Tibial artery (tissue), 4 donors: ENCODE results near the gene PCDHAC2.

Source experiments
- DNase-seq, 2 donors: peaks; one replicate each; pipeline ENCODE4 v3.0.0-alpha.2; 2019
- H3K27ac ChIP-seq, 2 donors: fragments of 200-600 bp; sonication (generic) in 1 of 2; 1 replicate in 1 of 2; 2 replicates in 1 of 2; pipeline ENCODE4 v1.5.1; 2018 to 2019; ENCODE audit warnings: mild to moderate bottlenecking in 1 of 2
- H3K27me3 ChIP-seq, 2 donors: fragments of 200-600 bp; sonication (generic) in 1 of 2; one replicate each; pipeline versions ENCODE4 v1.5.1 to v1.6.0; 2016 to 2019
- H3K36me3 ChIP-seq, 3 donors: fragments of 200-600 bp; sonication (generic) in 2 of 3; one replicate each; pipeline ENCODE4 v1.5.1; 2016 to 2019; ENCODE audit warnings: mild to moderate bottlenecking in 2 of 3
- H3K4me1 ChIP-seq, 4 donors: fragments of 200-600 bp; sonication (generic) in 2 of 4; 1 replicate in 3 of 4; 2 replicates in 1 of 4; pipeline ENCODE4 v1.5.1; 2016 to 2019
- H3K4me3 ChIP-seq, 2 donors: fragments of 200-600 bp; sonication (generic) in 1 of 2; 1 replicate in 1 of 2; 2 replicates in 1 of 2; pipeline ENCODE4 v1.5.1; 2018 to 2019; ENCODE audit warnings: mild to moderate bottlenecking in 2 of 2
- H3K9me3 ChIP-seq, 3 donors: fragments of 200-600 bp; sonication (generic) in 1 of 3; one replicate each; pipeline ENCODE4 v1.5.1; 2016 to 2019
- CTCF ChIP-seq, 2 experiments: fragments of 200-600 bp in 1 of 2; fragments of 450-650 bp in 1 of 2; IDR thresholded peaks; one replicate each; pipeline ENCODE4 v1.5.1; 2017 to 2019; ENCODE audit warnings: antibody characterized with exemption in 2 of 2, mild to moderate bottlenecking in 1 of 2, moderate library complexity in 1 of 2
- intact Hi-C: fragments of 100-400 bp; cut with DNase I; formaldehyde crosslinking; loops from one replicate; pipeline ENCODE4 v1.15.0; 2023; ENCODE audit warnings: low total_unique reads

The PCDHAC2 gene

DNA sequence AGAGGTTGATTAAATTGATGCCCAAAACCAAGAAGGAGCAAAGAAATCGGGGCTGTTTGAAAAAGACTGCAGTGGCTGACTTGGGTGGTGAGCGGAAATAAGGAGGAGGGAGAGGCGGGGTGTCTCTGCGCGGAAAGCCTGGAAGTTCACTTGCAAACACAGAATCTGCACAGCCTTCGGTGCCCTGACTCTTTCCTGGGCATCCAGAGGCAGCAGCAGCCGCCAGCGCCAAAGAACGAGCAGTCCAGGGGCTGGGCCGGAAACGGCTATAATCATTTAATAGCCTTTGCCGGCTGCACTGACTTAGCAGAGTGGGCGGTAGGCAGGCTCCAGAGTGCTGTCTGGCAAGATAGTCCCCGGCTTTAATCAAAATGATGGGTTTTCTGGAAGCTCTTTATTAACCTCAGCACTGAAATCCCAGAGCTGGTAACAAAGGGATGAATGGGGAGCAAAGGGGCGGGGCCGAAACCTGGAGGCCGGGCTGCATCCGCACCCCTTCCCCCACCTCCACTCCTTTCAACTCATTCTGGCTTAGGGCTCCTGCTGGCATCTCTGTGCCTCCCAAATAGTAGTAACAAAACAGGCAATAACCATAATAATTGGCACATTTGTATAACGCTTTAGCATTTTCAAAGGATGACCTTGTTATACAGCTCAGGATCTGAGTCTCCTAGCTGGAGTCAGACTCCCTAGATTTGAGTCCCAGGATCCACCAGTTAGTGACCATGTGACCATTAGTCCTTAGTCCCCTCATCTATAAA is 35.7 kb downstream of the PCDHAC2 start:
- no peaks in the 10 kb centered on the region for H3K9me3 ChIP-seq
- DNase-seq, result no peak
- intact Hi-C loops, result no loop called here
- H3K4me1 ChIP-seq, result peaks cover 0 to 9% (median 7%) of the 10 kb centered on the region in 4 donors
- H3K4me3 ChIP-seq, result peak overlapping the region; percentile 1 to 23
- peaks cover 0 to 4% of the 10 kb centered on the region in 2 donors for H3K27me3 ChIP-seq
- no peaks in the 10 kb centered on the region for H3K36me3 ChIP-seq
- no peak overlapping the region for H3K27ac ChIP-seq
- TF ChIP-seq CTCF (IDR thresholded peaks at IDR 0.05), result no peak

- no peak overlapping the region for H3K4me3 ChIP-seq
- no peaks in the 10 kb centered on the region for H3K36me3 ChIP-seq
- intact Hi-C loops, result no loop called here
- no peak for TF ChIP-seq CTCF (IDR thresholded peaks at IDR 0.05)
- no peaks in the 10 kb centered on the region for H3K9me3 ChIP-seq
- DNase-seq, result no peak
- H3K27me3 ChIP-seq, result peaks cover 0 to 4% of the 10 kb centered on the region in 2 donors
- peaks cover 0 to 9% (median 7%) of the 10 kb centered on the region in 4 donors for H3K4me1 ChIP-seq
- no peak overlapping the region for H3K27ac ChIP-seq
These were observed 36.3 kb downstream of the PCDHAC2 start for GRCh38 chr5:141002605-141002965.

DNA sequence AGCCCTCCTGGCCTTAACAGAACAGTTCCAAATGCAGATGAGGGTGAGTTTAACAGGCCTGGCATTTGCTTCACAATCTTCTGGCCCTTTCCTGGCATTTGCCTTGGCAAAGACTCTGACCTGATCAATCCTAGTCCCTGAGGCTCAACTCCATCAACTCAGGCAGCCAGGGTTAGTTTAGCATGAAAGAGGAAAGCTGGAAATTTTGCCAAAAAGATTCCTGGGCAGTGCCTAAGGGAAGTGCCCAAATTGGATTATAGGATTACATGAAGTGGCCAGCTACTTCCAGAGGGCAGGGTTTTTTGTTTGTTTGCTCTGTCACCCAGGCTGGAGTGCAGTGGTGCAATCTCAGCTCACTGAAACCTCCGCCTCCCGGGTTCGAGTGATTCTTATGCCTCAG is 36.8 kb downstream of the PCDHAC2 start:
- no peaks in the 10 kb centered on the region for H3K36me3 ChIP-seq
- H3K9me3 ChIP-seq, result no peaks in the 10 kb centered on the region
- peaks cover 0 to 9% (median 7%) of the 10 kb centered on the region in 4 donors for H3K4me1 ChIP-seq
- intact Hi-C loops, result no loop called here
- TF ChIP-seq CTCF (IDR thresholded peaks at IDR 0.05), result no peak
- peaks cover 0 to 4% of the 10 kb centered on the region in 2 donors for H3K27me3 ChIP-seq
- no peak for DNase-seq
- H3K4me3 ChIP-seq, result no peak overlapping the region
- H3K27ac ChIP-seq, result no peak overlapping the region

DNA sequence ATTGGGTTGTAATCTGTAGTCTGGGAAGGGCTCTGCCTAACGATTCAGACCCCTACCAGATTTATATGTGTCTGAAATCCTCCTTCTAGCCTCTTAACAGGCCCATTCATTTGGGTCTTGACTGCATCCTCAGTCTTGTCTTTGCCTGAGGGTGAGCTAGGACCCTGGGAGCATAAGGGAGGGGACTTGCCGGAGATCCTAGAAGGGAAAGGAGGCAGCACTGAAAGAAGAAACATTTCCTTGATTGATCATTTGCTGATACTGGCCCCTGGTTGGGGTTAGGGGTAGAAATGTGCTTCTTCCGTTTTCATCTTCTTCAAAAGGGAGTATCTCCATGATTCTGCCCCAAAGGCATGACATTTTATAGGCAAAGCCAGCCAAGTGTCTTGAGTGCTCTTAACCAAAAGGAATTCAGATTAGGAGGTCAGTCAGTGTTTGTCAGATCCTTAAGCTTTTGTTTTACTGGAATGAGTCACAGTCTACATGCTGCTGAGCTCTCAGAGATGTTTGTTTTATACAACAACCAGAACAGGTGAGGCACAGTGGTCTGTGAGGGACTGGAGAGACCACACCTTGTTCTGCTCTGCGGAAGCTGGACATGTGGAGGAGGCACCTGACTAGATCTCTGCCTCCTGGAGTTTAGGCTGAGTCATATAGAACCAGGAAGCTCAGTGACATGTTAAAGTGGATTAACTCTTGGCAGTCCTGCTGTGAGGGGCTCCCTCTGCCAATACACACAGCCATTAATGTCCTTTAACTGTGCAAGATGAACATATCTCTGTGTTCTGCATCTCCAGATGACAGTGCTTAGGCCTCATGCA is 37.7 kb downstream of the PCDHAC2 start:
- Histone ChIP-seq H3K27ac (no peak overlapping the region), H3K27me3 (peaks cover 0 to 4% of the 10 kb centered on the region in 2 donors), H3K4me3 (no peak overlapping the region), H3K4me1 (peaks cover 0 to 9% (median 7%) of the 10 kb centered on the region in 4 donors), H3K36me3 (no peaks in the 10 kb centered on the region), H3K9me3 (no peaks in the 10 kb centered on the region)
- TF ChIP-seq CTCF (IDR thresholded peaks at IDR 0.05), result no peak
- no peak for DNase-seq
- intact Hi-C loops, result no loop called here

DNA sequence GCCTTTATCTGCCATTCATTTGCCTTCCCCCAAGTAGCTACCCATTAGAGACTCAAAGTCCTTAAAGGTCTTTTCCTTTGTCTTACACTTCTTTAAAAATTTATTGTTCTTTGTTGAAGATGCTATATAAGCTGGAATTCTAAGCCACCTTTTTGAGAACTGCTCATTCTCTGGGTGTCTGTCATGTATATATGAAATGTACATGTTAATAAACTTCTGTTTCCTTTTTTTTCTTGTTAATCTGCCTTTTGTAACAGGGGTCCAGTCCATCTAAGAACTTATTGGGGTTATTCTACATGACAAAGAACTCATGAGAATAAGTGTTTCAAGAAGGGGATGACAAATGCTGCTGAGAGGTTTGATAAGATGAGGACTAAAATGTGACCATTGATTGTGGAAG is 41.5 kb downstream of the PCDHAC2 start:
- no peak for TF ChIP-seq CTCF (IDR thresholded peaks at IDR 0.05)
- no peak overlapping the region for H3K4me3 ChIP-seq
- no peaks in the 10 kb centered on the region for H3K4me1 ChIP-seq
- no peak for DNase-seq
- H3K27me3 ChIP-seq, result no peaks in the 10 kb centered on the region
- H3K9me3 ChIP-seq, result no peaks in the 10 kb centered on the region
- intact Hi-C loops, result no loop called here
- H3K27ac ChIP-seq, result no peak overlapping the region
- peaks cover 0 to 6% (median 0%) of the 10 kb centered on the region in 3 donors for H3K36me3 ChIP-seq
